ENCODE measurements around the gene INPP5A. TPM values are rescaled to one million over a fixed set of nuclear protein-coding genes. Genes with fewer than 3 reads are reported as not detected.

INPP5A gene
- total RNA-seq, 1 donor from 2014 or later: 14.2 TPM

DNA sequence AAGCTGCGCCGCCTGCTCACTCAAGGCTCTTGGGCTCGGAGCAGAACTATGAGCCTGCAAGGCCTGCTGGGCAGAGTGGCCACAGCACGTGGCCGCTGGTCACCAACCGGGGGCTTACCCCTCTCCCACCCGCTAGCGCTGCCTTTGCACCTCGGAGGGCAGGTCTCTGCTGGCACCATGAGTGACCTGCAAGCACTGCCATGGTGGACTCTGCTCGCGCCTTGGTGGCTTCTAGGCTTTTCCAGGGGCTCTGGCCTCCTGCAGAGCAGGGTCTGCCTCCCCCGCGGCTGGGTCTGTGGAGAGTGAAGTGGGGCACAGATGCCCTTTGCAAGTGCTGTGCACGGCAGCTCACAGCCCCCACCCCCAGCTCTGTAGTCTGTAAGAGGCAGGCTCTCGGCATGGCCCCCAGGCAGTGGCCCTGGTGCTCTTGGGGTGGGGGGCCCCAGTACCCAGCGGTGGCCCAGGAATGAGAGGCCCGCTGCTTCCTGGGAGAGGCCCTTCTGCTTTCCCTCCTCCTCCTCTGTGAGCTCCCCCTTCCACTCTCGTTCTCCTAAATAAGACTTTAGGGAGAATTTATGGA lies 119.6 kb downstream of the INPP5A start:
- Mint-ChIP-seq H3K9me3 (peaks cover 21% of the 10 kb centered on the region), H3K36me3 (peaks cover 24% of the 10 kb centered on the region), H3K4me3 (no peak overlapping the region), H3K27ac (no peak overlapping the region), H3K27me3 (ENCODE audit: insufficient read depth, low read depth) (peaks cover 3% of the 10 kb centered on the region), H3K4me1 (peaks cover 3% of the 10 kb centered on the region)
- peaks cover 30% of the 10 kb centered on the region for H4K20me1 ChIP-seq (ENCODE audit: low read depth)
- H3K27me3 ChIP-seq: no peaks in the 10 kb centered on the region
- TF ChIP-seq EZH2 (IDR thresholded peaks at IDR 0.05) (no peak), CTCF (IDR thresholded peaks at IDR 0.05) (no peak), EZH2phosphoT487 (IDR thresholded peaks at IDR 0.05) (no peak)
- H3K4me2 ChIP-seq: no peak overlapping the region
- H3K4me1 ChIP-seq: no peaks in the 10 kb centered on the region
- H3K79me2 ChIP-seq (ENCODE audit: low read depth): no peaks in the 10 kb centered on the region
- no peaks in the 10 kb centered on the region for H3K9me3 ChIP-seq (ENCODE audit: low read depth)
- no peak overlapping the region for H2AFZ ChIP-seq (replicated peaks)
- no peaks in the 10 kb centered on the region for H3K36me3 ChIP-seq
- H3K9ac ChIP-seq: no peak overlapping the region
- H3K4me3 ChIP-seq: no peak overlapping the region
- no peak overlapping the region for H3K27ac ChIP-seq
- DNase-seq (ENCODE audit: low spot score): no peak
- no peaks in the 10 kb centered on the region for H3F3A ChIP-seq (ENCODE audit: low read depth)

GRCh38 chr10:132657748-132658147 lies 120.2 kb downstream of the INPP5A start:
- Histone ChIP-seq H3K79me2 (ENCODE audit: low read depth) (no peaks in the 10 kb centered on the region), H3K4me2 (no peak overlapping the region), H4K20me1 (ENCODE audit: low read depth) (peaks cover 30% of the 10 kb centered on the region), H3K27ac (no peak overlapping the region), H3K27me3 (no peaks in the 10 kb centered on the region), H3F3A (ENCODE audit: low read depth) (no peaks in the 10 kb centered on the region), H3K4me1 (no peaks in the 10 kb centered on the region), H2AFZ (replicated peaks) (no peak overlapping the region), H3K36me3 (no peaks in the 10 kb centered on the region), H3K4me3 (no peak overlapping the region), H3K9me3 (ENCODE audit: low read depth) (no peaks in the 10 kb centered on the region), H3K9ac (no peak overlapping the region)
- H3K9me3 Mint-ChIP-seq: peaks cover 23% of the 10 kb centered on the region
- H3K4me3 Mint-ChIP-seq: no peak overlapping the region
- peaks cover 24% of the 10 kb centered on the region for H3K36me3 Mint-ChIP-seq
- no peak for TF ChIP-seq EZH2phosphoT487 (IDR thresholded peaks at IDR 0.05)
- TF ChIP-seq EZH2 (IDR thresholded peaks at IDR 0.05): no peak
- TF ChIP-seq CTCF (IDR thresholded peaks at IDR 0.05): no peak
- peaks cover 3% of the 10 kb centered on the region for H3K4me1 Mint-ChIP-seq
- DNase-seq (ENCODE audit: low spot score): no peak
- H3K27me3 Mint-ChIP-seq (ENCODE audit: insufficient read depth, low read depth): peaks cover 3% of the 10 kb centered on the region
- H3K27ac Mint-ChIP-seq: no peak overlapping the region

- Histone ChIP-seq H3K9me3 (ENCODE audit: low read depth) (no peaks in the 10 kb centered on the region), H3K4me3 (no peak overlapping the region), H3K9ac (no peak overlapping the region), H2AFZ (replicated peaks) (no peak overlapping the region), H3K4me2 (no peak overlapping the region), H3K79me2 (ENCODE audit: low read depth) (no peaks in the 10 kb centered on the region), H3K27ac (no peak overlapping the region), H3K27me3 (no peaks in the 10 kb centered on the region), H4K20me1 (ENCODE audit: low read depth) (peaks cover 30% of the 10 kb centered on the region), H3F3A (ENCODE audit: low read depth) (no peaks in the 10 kb centered on the region), H3K4me1 (no peaks in the 10 kb centered on the region), H3K36me3 (no peaks in the 10 kb centered on the region)
- H3K36me3 Mint-ChIP-seq: peaks cover 24% of the 10 kb centered on the region
- peaks cover 3% of the 10 kb centered on the region for H3K27me3 Mint-ChIP-seq (ENCODE audit: insufficient read depth, low read depth)
- TF ChIP-seq CTCF (IDR thresholded peaks at IDR 0.05) (no peak), EZH2phosphoT487 (IDR thresholded peaks at IDR 0.05) (no peak), EZH2 (IDR thresholded peaks at IDR 0.05) (no peak)
- no peak overlapping the region for H3K27ac Mint-ChIP-seq
- peaks cover 7% of the 10 kb centered on the region for H3K4me1 Mint-ChIP-seq
- DNase-seq (ENCODE audit: low spot score): no peak
- H3K4me3 Mint-ChIP-seq: no peak overlapping the region
- H3K9me3 Mint-ChIP-seq: peaks cover 23% of the 10 kb centered on the region
These were observed 121.1 kb downstream of the INPP5A start for GRCh38 chr10:132658546-132659205.
